ENCODE results near the gene SLC25A51.

Gene SLC25A51

DNA sequence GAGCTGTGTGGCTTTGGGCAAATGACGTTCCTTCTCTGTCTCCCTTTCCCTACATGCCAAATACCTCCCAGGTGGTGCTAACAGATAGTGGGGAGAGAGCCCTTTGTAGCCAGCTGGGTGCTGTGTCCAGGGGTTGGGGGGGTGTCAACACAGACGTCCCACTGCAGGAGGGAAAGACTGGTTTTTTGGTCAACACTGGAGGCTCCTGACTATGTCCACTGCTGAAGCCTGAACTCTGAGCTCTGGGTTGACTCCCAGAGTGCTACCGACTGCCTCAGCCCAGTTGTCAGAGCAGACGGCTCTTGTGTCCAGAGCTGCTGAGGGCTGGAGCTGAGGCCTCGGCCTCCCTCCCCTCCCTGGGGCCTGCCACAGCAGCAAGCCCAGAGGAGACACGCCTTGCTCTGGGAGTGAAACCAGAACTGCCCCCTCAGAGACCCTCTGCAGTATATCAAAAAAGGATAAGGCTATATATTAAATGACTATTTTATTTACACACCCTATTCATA lies 14.8 kb upstream of the SLC25A51 start (continued):
- TF ChIP-seq, protein P1, sequence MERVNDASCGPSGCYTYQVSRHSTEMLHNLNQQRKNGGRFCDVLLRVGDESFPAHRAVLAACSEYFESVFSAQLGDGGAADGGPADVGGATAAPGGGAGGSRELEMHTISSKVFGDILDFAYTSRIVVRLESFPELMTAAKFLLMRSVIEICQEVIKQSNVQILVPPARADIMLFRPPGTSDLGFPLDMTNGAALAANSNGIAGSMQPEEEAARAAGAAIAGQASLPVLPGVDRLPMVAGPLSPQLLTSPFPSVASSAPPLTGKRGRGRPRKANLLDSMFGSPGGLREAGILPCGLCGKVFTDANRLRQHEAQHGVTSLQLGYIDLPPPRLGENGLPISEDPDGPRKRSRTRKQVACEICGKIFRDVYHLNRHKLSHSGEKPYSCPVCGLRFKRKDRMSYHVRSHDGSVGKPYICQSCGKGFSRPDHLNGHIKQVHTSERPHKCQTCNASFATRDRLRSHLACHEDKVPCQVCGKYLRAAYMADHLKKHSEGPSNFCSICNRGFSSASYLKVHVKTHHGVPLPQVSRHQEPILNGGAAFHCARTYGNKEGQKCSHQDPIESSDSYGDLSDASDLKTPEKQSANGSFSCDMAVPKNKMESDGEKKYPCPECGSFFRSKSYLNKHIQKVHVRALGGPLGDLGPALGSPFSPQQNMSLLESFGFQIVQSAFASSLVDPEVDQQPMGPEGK (CRISPR knock-in tag; IDR thresholded peaks at IDR 0.05; ENCODE audit: borderline replicate concordance): no peak

GRCh38 chr9:37917801-37918664 lies 14.1 kb upstream of the SLC25A51 start:
- TF ChIP-seq, protein P2, sequence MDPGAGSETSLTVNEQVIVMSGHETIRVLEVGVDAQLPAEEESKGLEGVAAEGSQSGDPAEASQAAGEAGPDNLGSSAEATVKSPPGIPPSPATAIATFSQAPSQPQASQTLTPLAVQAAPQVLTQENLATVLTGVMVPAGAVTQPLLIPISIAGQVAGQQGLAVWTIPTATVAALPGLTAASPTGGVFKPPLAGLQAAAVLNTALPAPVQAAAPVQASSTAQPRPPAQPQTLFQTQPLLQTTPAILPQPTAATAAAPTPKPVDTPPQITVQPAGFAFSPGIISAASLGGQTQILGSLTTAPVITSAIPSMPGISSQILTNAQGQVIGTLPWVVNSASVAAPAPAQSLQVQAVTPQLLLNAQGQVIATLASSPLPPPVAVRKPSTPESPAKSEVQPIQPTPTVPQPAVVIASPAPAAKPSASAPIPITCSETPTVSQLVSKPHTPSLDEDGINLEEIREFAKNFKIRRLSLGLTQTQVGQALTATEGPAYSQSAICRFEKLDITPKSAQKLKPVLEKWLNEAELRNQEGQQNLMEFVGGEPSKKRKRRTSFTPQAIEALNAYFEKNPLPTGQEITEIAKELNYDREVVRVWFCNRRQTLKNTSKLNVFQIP (CRISPR knock-in tag; IDR thresholded peaks at IDR 0.05; ENCODE audit: borderline replicate concordance, low read depth): no peak
- TF ChIP-seq ZNF565 (CRISPR knock-in tag; conservative IDR thresholded peaks at IDR 0.05; ENCODE audit: low read depth): no peak
- TF ChIP-seq SNAI2 (CRISPR knock-in tag; IDR thresholded peaks at IDR 0.05): no peak
- no peak for TF ChIP-seq TCF4 (CRISPR knock-in tag; IDR thresholded peaks at IDR 0.05; ENCODE audit: borderline replicate concordance)
- TF ChIP-seq, protein P3, sequence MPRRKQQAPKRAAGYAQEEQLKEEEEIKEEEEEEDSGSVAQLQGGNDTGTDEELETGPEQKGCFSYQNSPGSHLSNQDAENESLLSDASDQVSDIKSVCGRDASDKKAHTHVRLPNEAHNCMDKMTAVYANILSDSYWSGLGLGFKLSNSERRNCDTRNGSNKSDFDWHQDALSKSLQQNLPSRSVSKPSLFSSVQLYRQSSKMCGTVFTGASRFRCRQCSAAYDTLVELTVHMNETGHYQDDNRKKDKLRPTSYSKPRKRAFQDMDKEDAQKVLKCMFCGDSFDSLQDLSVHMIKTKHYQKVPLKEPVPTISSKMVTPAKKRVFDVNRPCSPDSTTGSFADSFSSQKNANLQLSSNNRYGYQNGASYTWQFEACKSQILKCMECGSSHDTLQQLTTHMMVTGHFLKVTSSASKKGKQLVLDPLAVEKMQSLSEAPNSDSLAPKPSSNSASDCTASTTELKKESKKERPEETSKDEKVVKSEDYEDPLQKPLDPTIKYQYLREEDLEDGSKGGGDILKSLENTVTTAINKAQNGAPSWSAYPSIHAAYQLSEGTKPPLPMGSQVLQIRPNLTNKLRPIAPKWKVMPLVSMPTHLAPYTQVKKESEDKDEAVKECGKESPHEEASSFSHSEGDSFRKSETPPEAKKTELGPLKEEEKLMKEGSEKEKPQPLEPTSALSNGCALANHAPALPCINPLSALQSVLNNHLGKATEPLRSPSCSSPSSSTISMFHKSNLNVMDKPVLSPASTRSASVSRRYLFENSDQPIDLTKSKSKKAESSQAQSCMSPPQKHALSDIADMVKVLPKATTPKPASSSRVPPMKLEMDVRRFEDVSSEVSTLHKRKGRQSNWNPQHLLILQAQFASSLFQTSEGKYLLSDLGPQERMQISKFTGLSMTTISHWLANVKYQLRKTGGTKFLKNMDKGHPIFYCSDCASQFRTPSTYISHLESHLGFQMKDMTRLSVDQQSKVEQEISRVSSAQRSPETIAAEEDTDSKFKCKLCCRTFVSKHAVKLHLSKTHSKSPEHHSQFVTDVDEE (CRISPR knock-in tag; IDR thresholded peaks at IDR 0.05): no peak
- TF ChIP-seq ISL1 (CRISPR knock-in tag; IDR thresholded peaks at IDR 0.05): no peak
- no peak for TF ChIP-seq TOX (CRISPR knock-in tag; IDR thresholded peaks at IDR 0.05; ENCODE audit: borderline replicate concordance)
- no peak for TF ChIP-seq OSR1 (CRISPR knock-in tag; IDR thresholded peaks at IDR 0.05)
- no peak for TF ChIP-seq RARB (CRISPR knock-in tag; IDR thresholded peaks at IDR 0.05)
- no peak for TF ChIP-seq CSDC2 (CRISPR knock-in tag; IDR thresholded peaks at IDR 0.05)
- no peak for TF ChIP-seq ZNF8 (CRISPR knock-in tag; IDR thresholded peaks at IDR 0.05)
- TF ChIP-seq CREB5 (CRISPR knock-in tag; IDR thresholded peaks at IDR 0.05; ENCODE audit: low read depth): no peak
- no peak for TF ChIP-seq PPARA (CRISPR knock-in tag; IDR thresholded peaks at IDR 0.05; ENCODE audit: borderline replicate concordance)
- no peak for TF ChIP-seq GLIS3 (CRISPR knock-in tag; IDR thresholded peaks at IDR 0.05)
- no peak for TF ChIP-seq ZFP30 (CRISPR knock-in tag; IDR thresholded peaks at IDR 0.05)
- TF ChIP-seq, protein P4, sequence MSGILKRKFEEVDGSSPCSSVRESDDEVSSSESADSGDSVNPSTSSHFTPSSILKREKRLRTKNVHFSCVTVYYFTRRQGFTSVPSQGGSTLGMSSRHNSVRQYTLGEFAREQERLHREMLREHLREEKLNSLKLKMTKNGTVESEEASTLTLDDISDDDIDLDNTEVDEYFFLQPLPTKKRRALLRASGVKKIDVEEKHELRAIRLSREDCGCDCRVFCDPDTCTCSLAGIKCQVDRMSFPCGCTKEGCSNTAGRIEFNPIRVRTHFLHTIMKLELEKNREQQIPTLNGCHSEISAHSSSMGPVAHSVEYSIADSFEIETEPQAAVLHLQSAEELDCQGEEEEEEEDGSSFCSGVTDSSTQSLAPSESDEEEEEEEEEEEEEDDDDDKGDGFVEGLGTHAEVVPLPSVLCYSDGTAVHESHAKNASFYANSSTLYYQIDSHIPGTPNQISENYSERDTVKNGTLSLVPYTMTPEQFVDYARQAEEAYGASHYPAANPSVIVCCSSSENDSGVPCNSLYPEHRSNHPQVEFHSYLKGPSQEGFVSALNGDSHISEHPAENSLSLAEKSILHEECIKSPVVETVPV (CRISPR knock-in tag; IDR thresholded peaks at IDR 0.05): no peak
- TF ChIP-seq ZFP3 (CRISPR knock-in tag; IDR thresholded peaks at IDR 0.05): no peak
- TF ChIP-seq BACH2 (CRISPR knock-in tag; IDR thresholded peaks at IDR 0.05; ENCODE audit: borderline replicate concordance): no peak
- no peak for ATAC-seq

GRCh38 chr9:37917313-37917731 lies 13.4 kb upstream of the SLC25A51 start:
- TF ChIP-seq CREB5 (CRISPR knock-in tag; IDR thresholded peaks at IDR 0.05; ENCODE audit: low read depth) (no peak), OSR1 (CRISPR knock-in tag; IDR thresholded peaks at IDR 0.05) (no peak), ZFP30 (CRISPR knock-in tag; IDR thresholded peaks at IDR 0.05) (no peak), ARNTL (CRISPR knock-in tag; IDR thresholded peaks at IDR 0.05; ENCODE audit: borderline replicate concordance, low read depth) (no peak), ZNF8 (CRISPR knock-in tag; IDR thresholded peaks at IDR 0.05) (no peak), ISL1 (CRISPR knock-in tag; IDR thresholded peaks at IDR 0.05) (no peak), PPARA (CRISPR knock-in tag; IDR thresholded peaks at IDR 0.05; ENCODE audit: borderline replicate concordance) (no peak)
- TF ChIP-seq, protein P2 (CRISPR knock-in tag; IDR thresholded peaks at IDR 0.05; ENCODE audit: borderline replicate concordance, low read depth): no peak

More at GRCh38 chr9:37917313-37917731, 13.4 kb upstream of the SLC25A51 start:
- no peak for ATAC-seq

All from SK-N-SH treated with all-trans-retinoic acid at 6 μM for 48 hours (cell line).